NT2/D1 (cell line): ENCODE measurements around the gene RPS6KA5.

ENCODE experiments used
- DNase-seq: peaks from one replicate; pipeline ENCODE4 v3.0.0-alpha.2; 2011; ENCODE audit warnings: low read depth, low spot score
- H3K27me3 ChIP-seq: 2 replicates; pipeline ENCODE4 v1.6.0; 2011; ENCODE audit warnings: mild to moderate bottlenecking; ENCODE audit not compliant: insufficient read length, insufficient read depth
- H3K36me3 ChIP-seq: 2 replicates; pipeline ENCODE4 v1.6.1; 2011; ENCODE audit warnings: mild to moderate bottlenecking, low read length, mixed read lengths; ENCODE audit not compliant: insufficient read depth, insufficient read length
- H3K4me1 ChIP-seq: 2 replicates; pipeline ENCODE4 v1.5.1; 2011; ENCODE audit not compliant: insufficient read depth, insufficient read length
- H3K4me3 ChIP-seq: 2 replicates; pipeline ENCODE4 v1.5.1; 2011; ENCODE audit warnings: low read depth; ENCODE audit not compliant: insufficient read length
- H3K9ac ChIP-seq: 2 replicates; pipeline ENCODE4 v1.6.0; 2011; ENCODE audit warnings: low read depth; ENCODE audit not compliant: insufficient read length
- H3K9me3 ChIP-seq: 2 replicates; pipeline ENCODE4 v1.5.1; 2011; ENCODE audit warnings: mild to moderate bottlenecking, low read length; ENCODE audit not compliant: insufficient read depth
- SUZ12 ChIP-seq: IDR thresholded peaks from 2 replicates; pipeline ENCODE4 v1.6.1; 2011; ENCODE audit not compliant: insufficient read length, insufficient read depth; ENCODE audit errors: extremely low read depth
- YY1 ChIP-seq: IDR thresholded peaks from 2 replicates; pipeline ENCODE4 v1.6.1; 2011; ENCODE audit not compliant: insufficient read length, insufficient read depth
- ZNF274 ChIP-seq: IDR thresholded peaks from 2 replicates; pipeline ENCODE4 v1.6.1; 2011; ENCODE audit warnings: mild to moderate bottlenecking, low read depth, low read length

The RPS6KA5 gene

GRCh38 chr14:91012045-91012444, 48.4 kb downstream of the RPS6KA5 start:
- no peak for DNase-seq
- TF ChIP-seq SUZ12 (no peak), ZNF274 (no peak), YY1 (no peak)
- H3K9ac ChIP-seq = no peak overlapping the region

GRCh38 chr14:91010153-91010533, 50.3 kb downstream of the RPS6KA5 start:
- Histone ChIP-seq H3K9me3 (no peaks in the 10 kb centered on the region), H3K9ac (no peak overlapping the region), H3K27me3 (no peaks in the 10 kb centered on the region), H3K4me3 (no peak overlapping the region), H3K36me3 (no peaks in the 10 kb centered on the region), H3K4me1 (no peaks in the 10 kb centered on the region)
- DNase-seq = no peak
- TF ChIP-seq YY1 (no peak), SUZ12 (no peak), ZNF274 (no peak)

More at GRCh38 chr14:91012045-91012444, 48.4 kb downstream of the RPS6KA5 start:
- no peak overlapping the region for H3K4me3 ChIP-seq
- no peaks in the 10 kb centered on the region for H3K4me1 ChIP-seq
- no peaks in the 10 kb centered on the region for H3K36me3 ChIP-seq
- H3K9me3 ChIP-seq = no peaks in the 10 kb centered on the region
- no peaks in the 10 kb centered on the region for H3K27me3 ChIP-seq

GRCh38 chr14:91009501-91010152, 50.8 kb downstream of the RPS6KA5 start:
- Histone ChIP-seq H3K4me1 (no peaks in the 10 kb centered on the region), H3K9ac (no peak overlapping the region), H3K27me3 (no peaks in the 10 kb centered on the region), H3K36me3 (no peaks in the 10 kb centered on the region), H3K4me3 (no peak overlapping the region), H3K9me3 (no peaks in the 10 kb centered on the region)
- DNase-seq = no peak
- TF ChIP-seq SUZ12 = no peak
- TF ChIP-seq ZNF274 = no peak
- no peak for TF ChIP-seq YY1

- H3K9ac ChIP-seq = no peak overlapping the region
- H3K9me3 ChIP-seq = no peaks in the 10 kb centered on the region
- DNase-seq = no peak
- no peaks in the 10 kb centered on the region for H3K4me1 ChIP-seq
- no peaks in the 10 kb centered on the region for H3K36me3 ChIP-seq
- no peak overlapping the region for H3K4me3 ChIP-seq
- H3K27me3 ChIP-seq = no peaks in the 10 kb centered on the region
- TF ChIP-seq SUZ12 (no peak), ZNF274 (no peak), YY1 (no peak)
Observed at GRCh38 chr14:91008759-91009409, 51.6 kb downstream of the RPS6KA5 start.

GRCh38 chr14:91005716-91006115, 54.7 kb downstream of the RPS6KA5 start:
- H3K4me1 ChIP-seq = no peaks in the 10 kb centered on the region

GRCh38 chr14:91004987-91005386, 55.5 kb downstream of the RPS6KA5 start:
- H3K9me3 ChIP-seq = no peaks in the 10 kb centered on the region
- no peak overlapping the region for H3K9ac ChIP-seq
- no peak for DNase-seq
- H3K36me3 ChIP-seq = no peaks in the 10 kb centered on the region
- H3K27me3 ChIP-seq = no peaks in the 10 kb centered on the region
- TF ChIP-seq SUZ12 (no peak), ZNF274 (no peak), YY1 (no peak)
- no peak overlapping the region for H3K4me3 ChIP-seq
- no peaks in the 10 kb centered on the region for H3K4me1 ChIP-seq

More at GRCh38 chr14:91005716-91006115, 54.7 kb downstream of the RPS6KA5 start:
- Histone ChIP-seq H3K9ac (no peak overlapping the region), H3K27me3 (no peaks in the 10 kb centered on the region), H3K36me3 (no peaks in the 10 kb centered on the region), H3K4me3 (no peak overlapping the region), H3K9me3 (no peaks in the 10 kb centered on the region)
- no peak for DNase-seq
- TF ChIP-seq ZNF274 (no peak), YY1 (no peak), SUZ12 (no peak)

GRCh38 chr14:90999299-90999698, 61.1 kb downstream of the RPS6KA5 start:
- no peaks in the 10 kb centered on the region for H3K9me3 ChIP-seq
- H3K9ac ChIP-seq = no peak overlapping the region
- no peak for DNase-seq
- no peaks in the 10 kb centered on the region for H3K27me3 ChIP-seq
- no peaks in the 10 kb centered on the region for H3K36me3 ChIP-seq
- H3K4me1 ChIP-seq = no peaks in the 10 kb centered on the region
- H3K4me3 ChIP-seq = no peak overlapping the region
- no peak for TF ChIP-seq YY1
- TF ChIP-seq SUZ12 = no peak
- TF ChIP-seq ZNF274 = no peak
